ACHN (cell line): ENCODE data around the gene GSTT2.

Experiments
- DNase-seq: peaks from one replicate; pipeline ENCODE4 v3.0.0-alpha.2; 2015
- in situ Hi-C: cut with HindIII; loops from 2 replicates; pipeline ENCODE4 v1.10.0; 2017; ENCODE audit warnings: low sequenced_read_pairs, low pct_ligation_motif_present, low pct_unique_long_range_greater_than_20kb

Gene GSTT2

GRCh38 chr22:24006207-24006913, 26.4 kb downstream of the GSTT2 start:
- in situ Hi-C loops = no loop called here
- no peak for DNase-seq

- in situ Hi-C loops = no loop called here
- no peak for DNase-seq
Observed at GRCh38 chr22:24006914-24007214, 26.9 kb downstream of the GSTT2 start.

- in situ Hi-C loops = no loop called here
- no peak for DNase-seq
Observed at GRCh38 chr22:24007253-24008021, 27.5 kb downstream of the GSTT2 start.

GRCh38 chr22:24008022-24008283, 28.0 kb downstream of the GSTT2 start:
- in situ Hi-C loops = no loop called here
- DNase-seq = no peak

GRCh38 chr22:24008381-24009226, 28.7 kb downstream of the GSTT2 start:
- DNase-seq = no peak
- in situ Hi-C loops = no loop called here

GRCh38 chr22:24009227-24010017, 29.5 kb downstream of the GSTT2 start:
- no peak for DNase-seq
- in situ Hi-C loops = no loop called here

GRCh38 chr22:24010018-24010391, 30.1 kb downstream of the GSTT2 start:
- in situ Hi-C loops = no loop called here
- no peak for DNase-seq

GRCh38 chr22:24011735-24012068, 31.8 kb downstream of the GSTT2 start:
- no peak for DNase-seq
- in situ Hi-C loops = no loop called here

- no peak for DNase-seq
- in situ Hi-C loops = no loop called here
Observed at GRCh38 chr22:24016156-24016555, 36.2 kb downstream of the GSTT2 start.

- in situ Hi-C loops = no loop called here
- no peak for DNase-seq
Observed at GRCh38 chr22:24021304-24021703, 41.4 kb downstream of the GSTT2 start.

- in situ Hi-C loops = no loop called here
- no peak for DNase-seq
Observed at GRCh38 chr22:24023204-24023789, 43.4 kb downstream of the GSTT2 start.

- no peak for DNase-seq
- in situ Hi-C loops = no loop called here
Observed at GRCh38 chr22:24024354-24024753, 44.4 kb downstream of the GSTT2 start.

- in situ Hi-C loops = no loop called here
- no peak for DNase-seq
Observed at GRCh38 chr22:24025475-24025874, 45.5 kb downstream of the GSTT2 start.

- in situ Hi-C loops = no loop called here
- no peak for DNase-seq
Observed at GRCh38 chr22:24026056-24026455, 46.1 kb downstream of the GSTT2 start.

- no peak for DNase-seq
- in situ Hi-C loops = no loop called here
Observed at GRCh38 chr22:24026733-24027132, 46.8 kb downstream of the GSTT2 start.

- in situ Hi-C loops = no loop called here
- DNase-seq = no peak
Observed at GRCh38 chr22:24027389-24027975, 47.5 kb downstream of the GSTT2 start.

GRCh38 chr22:24027991-24028390, 48.1 kb downstream of the GSTT2 start:
- DNase-seq = no peak
- in situ Hi-C loops = no loop called here

GRCh38 chr22:24028533-24028932, 48.6 kb downstream of the GSTT2 start:
- no peak for DNase-seq
- in situ Hi-C loops = no loop called here
